ENCODE data around the gene DEFB124.

DEFB124 gene

GRCh38 chr20:31418307-31418706 is 56.6 kb downstream of the DEFB124 start:
- DNase-seq = no peak

- DNase-seq = no peak
Measured at GRCh38 chr20:31415653-31416052, 59.3 kb downstream of the DEFB124 start.
